PC-9 (cell line): ENCODE measurements around the gene CALD1.

ENCODE experiments used
- CTCF ChIP-seq: fragments of 200-600 bp; sonication (generic); conservative IDR thresholded peaks from 2 replicates; pipeline ENCODE4 v1.6.1; 2017; ENCODE audit warnings: mixed run types, antibody characterized with exemption, mild to moderate bottlenecking, moderate library complexity
- EZH2 ChIP-seq: fragments of 200-600 bp; sonication (generic); IDR thresholded peaks from 2 replicates; pipeline ENCODE4 v1.8.0; 2017; ENCODE audit warnings: antibody characterized with exemption, low read depth

GRCh38 chr7:134813663-134814396, 34.4 kb downstream of the CALD1 start:
- no peak for TF ChIP-seq CTCF
- no peak for TF ChIP-seq EZH2
